HEK293 (cell line): ENCODE results near the gene STK11.

Experiments used
- EGR2 ChIP-seq: fragments of 450-650 bp; formaldehyde crosslinking; IDR thresholded peaks from 2 replicates; pipeline ENCODE4 v1.5.1; 2016; ENCODE audit warnings: low read depth, missing biosample characterization, missing genetic modification characterization
- GLIS1 ChIP-seq: fragments of 450-650 bp; formaldehyde crosslinking; IDR thresholded peaks from 2 replicates; pipeline ENCODE4 v1.5.1; 2016; ENCODE audit warnings: missing biosample characterization, missing genetic modification characterization
- KLF1 ChIP-seq: fragments of 450-650 bp; formaldehyde crosslinking; IDR thresholded peaks from 2 replicates; pipeline ENCODE4 v1.5.1; 2016; ENCODE audit warnings: missing biosample characterization, missing genetic modification characterization
- KLF17 ChIP-seq: fragments of 450-650 bp; formaldehyde crosslinking; IDR thresholded peaks from 2 replicates; pipeline ENCODE4 v1.5.1; 2016; ENCODE audit warnings: missing biosample characterization, missing genetic modification characterization
- KLF8 ChIP-seq: fragments of 450-650 bp; formaldehyde crosslinking; IDR thresholded peaks from 2 replicates; pipeline ENCODE4 v1.5.1; 2016; ENCODE audit warnings: missing biosample characterization, missing genetic modification characterization
- OVOL3 ChIP-seq: fragments of 450-650 bp; formaldehyde crosslinking; IDR thresholded peaks from 2 replicates; pipeline ENCODE4 v1.5.1; 2016; ENCODE audit warnings: missing biosample characterization, missing genetic modification characterization
- RBAK ChIP-seq: fragments of 450-650 bp; formaldehyde crosslinking; IDR thresholded peaks from 2 replicates; pipeline ENCODE4 v1.5.1; 2016; ENCODE audit warnings: missing biosample characterization, missing genetic modification characterization
- SCRT1 ChIP-seq: fragments of 450-650 bp; formaldehyde crosslinking; IDR thresholded peaks from 2 replicates; pipeline ENCODE4 v1.5.1; 2016; ENCODE audit warnings: missing biosample characterization, missing genetic modification characterization, borderline replicate concordance
- TRIM28 ChIP-seq: IDR thresholded peaks from 2 replicates; pipeline ENCODE4 v1.6.1; 2011; ENCODE audit warnings: low read length, control low read depth, borderline replicate concordance
- ZBTB1 ChIP-seq: fragments of 450-650 bp; formaldehyde crosslinking; IDR thresholded peaks from 2 replicates; pipeline ENCODE4 v1.5.1; 2016; ENCODE audit warnings: missing biosample characterization, missing genetic modification characterization
- ZFHX2 ChIP-seq: fragments of 450-650 bp; formaldehyde crosslinking; conservative IDR thresholded peaks from 2 replicates; pipeline ENCODE4 v1.5.1; 2016; ENCODE audit warnings: missing biosample characterization, missing genetic modification characterization
- ZNF138 ChIP-seq: fragments of 450-650 bp; formaldehyde crosslinking; IDR thresholded peaks from 2 replicates; pipeline ENCODE4 v1.5.1; 2016; ENCODE audit warnings: missing biosample characterization, missing genetic modification characterization, borderline replicate concordance
- ZNF223 ChIP-seq: fragments of 450-650 bp; formaldehyde crosslinking; IDR thresholded peaks from 2 replicates; pipeline ENCODE4 v1.5.1; 2016; ENCODE audit warnings: missing biosample characterization, missing genetic modification characterization
- ZNF366 ChIP-seq: fragments of 450-650 bp; formaldehyde crosslinking; conservative IDR thresholded peaks from 2 replicates; pipeline ENCODE4 v1.5.1; 2016; ENCODE audit warnings: missing biosample characterization, missing genetic modification characterization
- ZNF549 ChIP-seq: fragments of 450-650 bp; IDR thresholded peaks from 2 replicates; pipeline ENCODE4 v1.5.1; 2018; ENCODE audit warnings: missing biosample characterization, missing genetic modification characterization, mild to moderate bottlenecking, inconsistent platforms, moderate library complexity
- ZNF830 ChIP-seq: fragments of 450-650 bp; IDR thresholded peaks from 2 replicates; pipeline ENCODE4 v1.5.0; 2018; ENCODE audit warnings: missing biosample characterization, missing genetic modification characterization, low read depth, mild to moderate bottlenecking, moderate library complexity
- TF ChIP-seq, protein P1 (sequence below): fragments of 450-650 bp; formaldehyde crosslinking; IDR thresholded peaks from 2 replicates; pipeline ENCODE4 v1.5.1; 2016; ENCODE audit warnings: missing biosample characterization, missing genetic modification characterization, borderline replicate concordance
- TF ChIP-seq, protein P2 (sequence below): fragments of 450-650 bp; IDR thresholded peaks from 2 replicates; pipeline ENCODE4 v1.5.1; 2018; ENCODE audit warnings: missing biosample characterization, missing genetic modification characterization
- TF ChIP-seq, protein P3 (sequence below): fragments of 450-650 bp; formaldehyde crosslinking; IDR thresholded peaks from 2 replicates; pipeline ENCODE4 v1.5.1; 2016; ENCODE audit warnings: missing biosample characterization, missing genetic modification characterization, borderline replicate concordance
- TF ChIP-seq, protein P4 (sequence below): fragments of 450-650 bp; formaldehyde crosslinking; IDR thresholded peaks from 2 replicates; pipeline ENCODE4 v1.5.1; 2016; ENCODE audit warnings: missing biosample characterization, missing genetic modification characterization
- TF ChIP-seq, protein P5 (sequence below): fragments of 450-650 bp; formaldehyde crosslinking; IDR thresholded peaks from 2 replicates; pipeline ENCODE4 v1.5.1; 2016; ENCODE audit warnings: missing biosample characterization, missing genetic modification characterization
- TF ChIP-seq, protein P6 (sequence below): fragments of 450-650 bp; formaldehyde crosslinking; IDR thresholded peaks from 2 replicates; pipeline ENCODE4 v1.5.1; 2016; ENCODE audit warnings: missing biosample characterization, missing genetic modification characterization

Gene STK11

DNA sequence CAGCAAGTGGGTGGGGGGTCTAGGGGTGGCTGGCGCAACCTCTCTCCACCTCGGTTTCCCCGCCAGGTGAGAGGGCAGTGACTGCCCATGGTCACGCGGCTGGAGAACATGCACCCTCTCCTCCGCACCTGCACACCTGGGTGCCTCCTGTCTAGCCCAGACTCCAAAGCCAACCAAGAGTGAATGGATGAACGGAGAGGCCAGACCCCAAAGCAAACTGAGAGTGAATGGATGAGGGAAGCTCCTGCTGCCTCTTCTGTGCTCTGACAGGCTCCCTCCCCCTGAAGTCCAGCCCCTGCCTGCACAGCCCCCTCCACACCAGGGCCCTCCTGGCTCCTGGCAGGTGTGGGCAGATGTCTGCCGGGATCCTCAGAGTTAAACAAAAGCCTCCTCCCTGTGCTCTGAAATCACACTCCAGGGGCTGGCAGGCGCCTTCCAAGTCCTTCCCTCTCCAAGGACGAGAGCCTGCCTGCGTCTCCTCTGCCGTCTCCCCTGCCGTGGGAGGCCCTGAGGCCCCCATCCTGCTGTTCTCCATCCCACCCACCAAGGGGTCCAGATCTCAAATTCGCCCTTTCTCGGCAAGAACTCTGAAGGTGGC is 33.7 kb upstream of the STK11 start (continued):
- TF ChIP-seq ZBTB1 (tag by site-specific recombination) (no peak), TRIM28 (no peak), EGR2 (tag by site-specific recombination) (peak; percentile 44), OVOL3 (no peak), ZNF830 (tag by site-specific recombination) (no peak), RBAK (no peak), ZNF549 (no peak), ZNF223 (tag by site-specific recombination) (peak; percentile 93; the same call in 1 of the 2 replicates), GLIS1 (peak; percentile 58; the same call in 1 of the 2 replicates), KLF1 (tag by site-specific recombination) (no peak), ZFHX2 (tag by site-specific recombination) (peak; percentile 55), ZNF138 (no peak), KLF17 (tag by site-specific recombination) (no peak), SCRT1 (tag by site-specific recombination) (no peak), KLF8 (no peak), ZNF366 (tag by site-specific recombination) (no peak)
- TF ChIP-seq, protein P1, sequence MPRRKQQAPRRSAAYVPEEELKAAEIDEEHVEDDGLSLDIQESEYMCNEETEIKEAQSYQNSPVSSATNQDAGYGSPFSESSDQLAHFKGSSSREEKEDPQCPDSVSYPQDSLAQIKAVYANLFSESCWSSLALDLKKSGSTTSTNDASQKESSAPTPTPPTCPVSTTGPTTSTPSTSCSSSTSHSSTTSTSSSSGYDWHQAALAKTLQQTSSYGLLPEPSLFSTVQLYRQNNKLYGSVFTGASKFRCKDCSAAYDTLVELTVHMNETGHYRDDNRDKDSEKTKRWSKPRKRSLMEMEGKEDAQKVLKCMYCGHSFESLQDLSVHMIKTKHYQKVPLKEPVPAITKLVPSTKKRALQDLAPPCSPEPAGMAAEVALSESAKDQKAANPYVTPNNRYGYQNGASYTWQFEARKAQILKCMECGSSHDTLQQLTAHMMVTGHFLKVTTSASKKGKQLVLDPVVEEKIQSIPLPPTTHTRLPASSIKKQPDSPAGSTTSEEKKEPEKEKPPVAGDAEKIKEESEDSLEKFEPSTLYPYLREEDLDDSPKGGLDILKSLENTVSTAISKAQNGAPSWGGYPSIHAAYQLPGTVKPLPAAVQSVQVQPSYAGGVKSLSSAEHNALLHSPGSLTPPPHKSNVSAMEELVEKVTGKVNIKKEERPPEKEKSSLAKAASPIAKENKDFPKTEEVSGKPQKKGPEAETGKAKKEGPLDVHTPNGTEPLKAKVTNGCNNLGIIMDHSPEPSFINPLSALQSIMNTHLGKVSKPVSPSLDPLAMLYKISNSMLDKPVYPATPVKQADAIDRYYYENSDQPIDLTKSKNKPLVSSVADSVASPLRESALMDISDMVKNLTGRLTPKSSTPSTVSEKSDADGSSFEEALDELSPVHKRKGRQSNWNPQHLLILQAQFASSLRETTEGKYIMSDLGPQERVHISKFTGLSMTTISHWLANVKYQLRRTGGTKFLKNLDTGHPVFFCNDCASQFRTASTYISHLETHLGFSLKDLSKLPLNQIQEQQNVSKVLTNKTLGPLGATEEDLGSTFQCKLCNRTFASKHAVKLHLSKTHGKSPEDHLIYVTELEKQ: no peak
- TF ChIP-seq, protein P2, sequence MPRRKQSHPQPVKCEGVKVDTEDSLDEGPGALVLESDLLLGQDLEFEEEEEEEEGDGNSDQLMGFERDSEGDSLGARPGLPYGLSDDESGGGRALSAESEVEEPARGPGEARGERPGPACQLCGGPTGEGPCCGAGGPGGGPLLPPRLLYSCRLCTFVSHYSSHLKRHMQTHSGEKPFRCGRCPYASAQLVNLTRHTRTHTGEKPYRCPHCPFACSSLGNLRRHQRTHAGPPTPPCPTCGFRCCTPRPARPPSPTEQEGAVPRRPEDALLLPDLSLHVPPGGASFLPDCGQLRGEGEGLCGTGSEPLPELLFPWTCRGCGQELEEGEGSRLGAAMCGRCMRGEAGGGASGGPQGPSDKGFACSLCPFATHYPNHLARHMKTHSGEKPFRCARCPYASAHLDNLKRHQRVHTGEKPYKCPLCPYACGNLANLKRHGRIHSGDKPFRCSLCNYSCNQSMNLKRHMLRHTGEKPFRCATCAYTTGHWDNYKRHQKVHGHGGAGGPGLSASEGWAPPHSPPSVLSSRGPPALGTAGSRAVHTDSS (tag by site-specific recombination): no peak
- TF ChIP-seq, protein P3, sequence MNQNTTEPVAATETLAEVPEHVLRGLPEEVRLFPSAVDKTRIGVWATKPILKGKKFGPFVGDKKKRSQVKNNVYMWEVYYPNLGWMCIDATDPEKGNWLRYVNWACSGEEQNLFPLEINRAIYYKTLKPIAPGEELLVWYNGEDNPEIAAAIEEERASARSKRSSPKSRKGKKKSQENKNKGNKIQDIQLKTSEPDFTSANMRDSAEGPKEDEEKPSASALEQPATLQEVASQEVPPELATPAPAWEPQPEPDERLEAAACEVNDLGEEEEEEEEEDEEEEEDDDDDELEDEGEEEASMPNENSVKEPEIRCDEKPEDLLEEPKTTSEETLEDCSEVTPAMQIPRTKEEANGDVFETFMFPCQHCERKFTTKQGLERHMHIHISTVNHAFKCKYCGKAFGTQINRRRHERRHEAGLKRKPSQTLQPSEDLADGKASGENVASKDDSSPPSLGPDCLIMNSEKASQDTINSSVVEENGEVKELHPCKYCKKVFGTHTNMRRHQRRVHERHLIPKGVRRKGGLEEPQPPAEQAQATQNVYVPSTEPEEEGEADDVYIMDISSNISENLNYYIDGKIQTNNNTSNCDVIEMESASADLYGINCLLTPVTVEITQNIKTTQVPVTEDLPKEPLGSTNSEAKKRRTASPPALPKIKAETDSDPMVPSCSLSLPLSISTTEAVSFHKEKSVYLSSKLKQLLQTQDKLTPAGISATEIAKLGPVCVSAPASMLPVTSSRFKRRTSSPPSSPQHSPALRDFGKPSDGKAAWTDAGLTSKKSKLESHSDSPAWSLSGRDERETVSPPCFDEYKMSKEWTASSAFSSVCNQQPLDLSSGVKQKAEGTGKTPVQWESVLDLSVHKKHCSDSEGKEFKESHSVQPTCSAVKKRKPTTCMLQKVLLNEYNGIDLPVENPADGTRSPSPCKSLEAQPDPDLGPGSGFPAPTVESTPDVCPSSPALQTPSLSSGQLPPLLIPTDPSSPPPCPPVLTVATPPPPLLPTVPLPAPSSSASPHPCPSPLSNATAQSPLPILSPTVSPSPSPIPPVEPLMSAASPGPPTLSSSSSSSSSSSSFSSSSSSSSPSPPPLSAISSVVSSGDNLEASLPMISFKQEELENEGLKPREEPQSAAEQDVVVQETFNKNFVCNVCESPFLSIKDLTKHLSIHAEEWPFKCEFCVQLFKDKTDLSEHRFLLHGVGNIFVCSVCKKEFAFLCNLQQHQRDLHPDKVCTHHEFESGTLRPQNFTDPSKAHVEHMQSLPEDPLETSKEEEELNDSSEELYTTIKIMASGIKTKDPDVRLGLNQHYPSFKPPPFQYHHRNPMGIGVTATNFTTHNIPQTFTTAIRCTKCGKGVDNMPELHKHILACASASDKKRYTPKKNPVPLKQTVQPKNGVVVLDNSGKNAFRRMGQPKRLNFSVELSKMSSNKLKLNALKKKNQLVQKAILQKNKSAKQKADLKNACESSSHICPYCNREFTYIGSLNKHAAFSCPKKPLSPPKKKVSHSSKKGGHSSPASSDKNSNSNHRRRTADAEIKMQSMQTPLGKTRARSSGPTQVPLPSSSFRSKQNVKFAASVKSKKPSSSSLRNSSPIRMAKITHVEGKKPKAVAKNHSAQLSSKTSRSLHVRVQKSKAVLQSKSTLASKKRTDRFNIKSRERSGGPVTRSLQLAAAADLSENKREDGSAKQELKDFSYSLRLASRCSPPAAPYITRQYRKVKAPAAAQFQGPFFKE (tag by site-specific recombination): no peak
- TF ChIP-seq, protein P4, sequence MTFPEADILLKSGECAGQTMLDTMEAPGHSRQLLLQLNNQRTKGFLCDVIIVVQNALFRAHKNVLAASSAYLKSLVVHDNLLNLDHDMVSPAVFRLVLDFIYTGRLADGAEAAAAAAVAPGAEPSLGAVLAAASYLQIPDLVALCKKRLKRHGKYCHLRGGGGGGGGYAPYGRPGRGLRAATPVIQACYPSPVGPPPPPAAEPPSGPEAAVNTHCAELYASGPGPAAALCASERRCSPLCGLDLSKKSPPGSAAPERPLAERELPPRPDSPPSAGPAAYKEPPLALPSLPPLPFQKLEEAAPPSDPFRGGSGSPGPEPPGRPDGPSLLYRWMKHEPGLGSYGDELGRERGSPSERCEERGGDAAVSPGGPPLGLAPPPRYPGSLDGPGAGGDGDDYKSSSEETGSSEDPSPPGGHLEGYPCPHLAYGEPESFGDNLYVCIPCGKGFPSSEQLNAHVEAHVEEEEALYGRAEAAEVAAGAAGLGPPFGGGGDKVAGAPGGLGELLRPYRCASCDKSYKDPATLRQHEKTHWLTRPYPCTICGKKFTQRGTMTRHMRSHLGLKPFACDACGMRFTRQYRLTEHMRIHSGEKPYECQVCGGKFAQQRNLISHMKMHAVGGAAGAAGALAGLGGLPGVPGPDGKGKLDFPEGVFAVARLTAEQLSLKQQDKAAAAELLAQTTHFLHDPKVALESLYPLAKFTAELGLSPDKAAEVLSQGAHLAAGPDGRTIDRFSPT (tag by site-specific recombination): no peak
- TF ChIP-seq, protein P5, sequence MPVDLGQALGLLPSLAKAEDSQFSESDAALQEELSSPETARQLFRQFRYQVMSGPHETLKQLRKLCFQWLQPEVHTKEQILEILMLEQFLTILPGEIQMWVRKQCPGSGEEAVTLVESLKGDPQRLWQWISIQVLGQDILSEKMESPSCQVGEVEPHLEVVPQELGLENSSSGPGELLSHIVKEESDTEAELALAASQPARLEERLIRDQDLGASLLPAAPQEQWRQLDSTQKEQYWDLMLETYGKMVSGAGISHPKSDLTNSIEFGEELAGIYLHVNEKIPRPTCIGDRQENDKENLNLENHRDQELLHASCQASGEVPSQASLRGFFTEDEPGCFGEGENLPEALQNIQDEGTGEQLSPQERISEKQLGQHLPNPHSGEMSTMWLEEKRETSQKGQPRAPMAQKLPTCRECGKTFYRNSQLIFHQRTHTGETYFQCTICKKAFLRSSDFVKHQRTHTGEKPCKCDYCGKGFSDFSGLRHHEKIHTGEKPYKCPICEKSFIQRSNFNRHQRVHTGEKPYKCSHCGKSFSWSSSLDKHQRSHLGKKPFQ (tag by site-specific recombination): no peak
- TF ChIP-seq, protein P6, sequence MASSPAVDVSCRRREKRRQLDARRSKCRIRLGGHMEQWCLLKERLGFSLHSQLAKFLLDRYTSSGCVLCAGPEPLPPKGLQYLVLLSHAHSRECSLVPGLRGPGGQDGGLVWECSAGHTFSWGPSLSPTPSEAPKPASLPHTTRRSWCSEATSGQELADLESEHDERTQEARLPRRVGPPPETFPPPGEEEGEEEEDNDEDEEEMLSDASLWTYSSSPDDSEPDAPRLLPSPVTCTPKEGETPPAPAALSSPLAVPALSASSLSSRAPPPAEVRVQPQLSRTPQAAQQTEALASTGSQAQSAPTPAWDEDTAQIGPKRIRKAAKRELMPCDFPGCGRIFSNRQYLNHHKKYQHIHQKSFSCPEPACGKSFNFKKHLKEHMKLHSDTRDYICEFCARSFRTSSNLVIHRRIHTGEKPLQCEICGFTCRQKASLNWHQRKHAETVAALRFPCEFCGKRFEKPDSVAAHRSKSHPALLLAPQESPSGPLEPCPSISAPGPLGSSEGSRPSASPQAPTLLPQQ (tag by site-specific recombination): no peak
